Neuronal stem cell (in vitro differentiated cells): ENCODE data around the gene DIP2C.
"Not testable (repeated sequence)": the region's sequence is repeated elsewhere in the genome, so short reads cannot be mapped to it uniquely, and the experiment has no call there.

Source experiments
- DNase-seq: peaks from one replicate; pipeline ENCODE4 v3.0.0-alpha.2; 2013; ENCODE audit warnings: low spot score
- H2AFZ ChIP-seq: one replicate; pipeline ENCODE4 v1.6.1; 2013; ENCODE audit warnings: mild to moderate bottlenecking, low read length, inconsistent platforms
- H2AK5ac ChIP-seq: 2 replicates; pipeline ENCODE4 v1.6.1; 2013; ENCODE audit warnings: low read depth, mild to moderate bottlenecking, inconsistent platforms, low read length, moderate library complexity, mixed read lengths
- H2BK120ac ChIP-seq: 2 replicates; pipeline ENCODE4 v1.6.1; 2013; ENCODE audit warnings: low read depth, mild to moderate bottlenecking, inconsistent platforms, low read length, moderate library complexity, mixed read lengths
- H2BK12ac ChIP-seq: one replicate; pipeline ENCODE4 v1.6.1; 2013; ENCODE audit warnings: low read length, inconsistent platforms
- H2BK15ac ChIP-seq: 2 replicates; pipeline ENCODE4 v1.6.1; 2013; ENCODE audit warnings: mild to moderate bottlenecking, low read length, inconsistent platforms, mixed read lengths
- H2BK5ac ChIP-seq: one replicate; pipeline ENCODE4 v1.6.1; 2013; ENCODE audit warnings: inconsistent platforms, mild to moderate bottlenecking, low read length, moderate library complexity
- H3K14ac ChIP-seq: one replicate; pipeline ENCODE4 v1.6.1; 2013; ENCODE audit warnings: low read length, inconsistent platforms
- H3K18ac ChIP-seq: 2 replicates; pipeline ENCODE4 v1.6.1; 2013; ENCODE audit warnings: low read length, inconsistent platforms
- H3K23ac ChIP-seq: 2 replicates; pipeline ENCODE4 v1.6.1; 2013; ENCODE audit warnings: low read depth, mild to moderate bottlenecking, mixed read lengths, low read length, inconsistent platforms; ENCODE audit not compliant: poor library complexity
- H3K27ac ChIP-seq: replicated peaks from 3 replicates; pipeline ENCODE4 v1.5.1; 2013; ENCODE audit warnings: low read length, inconsistent platforms
- H3K27me3 ChIP-seq, 3 experiments: 2 replicates each; pipeline ENCODE4 v1.6.1; 2013; ENCODE audit warnings: low read length in 3 of 3, mild to moderate bottlenecking in 2 of 3, inconsistent platforms in 1 of 3, low read depth in 1 of 3, mixed read lengths in 1 of 3, moderate library complexity in 1 of 3; ENCODE audit not compliant: control insufficient read depth in 3 of 3, insufficient read depth in 3 of 3
- H3K36me3 ChIP-seq, 2 donors: replicated peaks in 1 of 2; 2 replicates each; pipeline ENCODE4 v1.6.1; 2013; ENCODE audit warnings: low read length in 2 of 2; ENCODE audit not compliant: control insufficient read depth in 2 of 2, insufficient read depth in 2 of 2
- H3K4ac ChIP-seq: 2 replicates; pipeline ENCODE4 v1.6.1; 2013; ENCODE audit warnings: inconsistent platforms, mild to moderate bottlenecking, low read length, moderate library complexity
- H3K4me1 ChIP-seq, 2 donors: 1 replicate in 1 of 2; 2 replicates in 1 of 2; pipeline ENCODE4 v1.6.1; 2013; ENCODE audit warnings: low read length in 2 of 2, low read depth in 1 of 2; ENCODE audit not compliant: control insufficient read depth in 2 of 2, insufficient read depth in 1 of 2
- H3K4me2 ChIP-seq: one replicate; pipeline ENCODE4 v1.6.1; 2013; ENCODE audit warnings: mild to moderate bottlenecking, low read length, inconsistent platforms; ENCODE audit not compliant: insufficient read depth, poor library complexity, severe bottlenecking
- H3K4me3 ChIP-seq, 2 donors: 2 replicates each; pipeline ENCODE4 v1.5.1; 2013; ENCODE audit warnings: low read length in 2 of 2, mild to moderate bottlenecking in 2 of 2, inconsistent platforms in 1 of 2, moderate library complexity in 1 of 2
- H3K79me1 ChIP-seq: one replicate; pipeline ENCODE4 v1.6.1; 2013; ENCODE audit warnings: low read depth, mild to moderate bottlenecking, inconsistent platforms, low read length, moderate library complexity
- H3K9ac ChIP-seq: one replicate; pipeline ENCODE4 v1.6.1; 2013; ENCODE audit warnings: mild to moderate bottlenecking, low read depth, low read length, inconsistent platforms; ENCODE audit not compliant: poor library complexity
- H3K9me3 ChIP-seq, 2 donors: replicated peaks in 1 of 2; 2 replicates each; pipeline versions ENCODE3 to v1.6.1; 2013; ENCODE audit warnings: low read length in 2 of 2, mild to moderate bottlenecking in 2 of 2, inconsistent platforms in 1 of 2, low read depth in 1 of 2, mixed read lengths in 1 of 2, moderate library complexity in 1 of 2; ENCODE audit not compliant: control insufficient read depth in 2 of 2, insufficient read depth in 1 of 2
- H4K8ac ChIP-seq: one replicate; pipeline ENCODE4 v1.6.1; 2013; ENCODE audit warnings: low read depth, mild to moderate bottlenecking, inconsistent platforms, low read length, moderate library complexity
- H4K91ac ChIP-seq: one replicate; pipeline ENCODE4 v1.6.1; 2013; ENCODE audit warnings: low read length, low read depth, mild to moderate bottlenecking, inconsistent platforms; ENCODE audit not compliant: poor library complexity
- WGBS, 2 donors: extraction: QIAGEN DNeasy Blood & Tissue Kit; methylation state at CpG; one replicate each; pipeline ENCODE4 v1.1.7; 2013; ENCODE audit warnings: missing lambda C conversion rate in 2 of 2, mixed read lengths in 1 of 2; ENCODE audit not compliant: insufficient read length in 2 of 2, insufficient replicate concordance in 1 of 2; ENCODE audit errors: extremely low coverage in 2 of 2; 5-methylcytosine and 5-hydroxymethylcytosine counted together

Gene DIP2C

GRCh38 chr10:264160-265073, 425.1 kb downstream of the DIP2C start:
- H3K27ac ChIP-seq, H4K91ac ChIP-seq, H2BK5ac ChIP-seq, DNase-seq, H3K79me1 ChIP-seq, H3K18ac ChIP-seq, H2BK12ac ChIP-seq, H3K27me3 ChIP-seq, H3K9me3 ChIP-seq, H3K36me3 ChIP-seq, H3K4me1 ChIP-seq, H2AFZ ChIP-seq, H3K4ac ChIP-seq, H4K8ac ChIP-seq, H2BK120ac ChIP-seq, H3K23ac ChIP-seq, H3K4me2 ChIP-seq, H2BK15ac ChIP-seq, H3K14ac ChIP-seq, H2AK5ac ChIP-seq: not testable (repeated sequence)
- peak overlapping the region; percentile 3 for H3K9ac ChIP-seq
- WGBS, 2 donors: no CpG with 5 or more reads among the region's 11 CpGs
- H3K4me3 ChIP-seq: peak overlapping the region in 1 of 2 donors; percentile 41

GRCh38 chr10:260819-261429, 428.5 kb downstream of the DIP2C start:
- no peak overlapping the region for H4K8ac ChIP-seq
- no peak overlapping the region for H3K23ac ChIP-seq
- H3K27me3 ChIP-seq: no peaks in the 10 kb centered on the region
- no peak overlapping the region for H3K4me2 ChIP-seq
- H3K14ac ChIP-seq: no peak overlapping the region
- no peak overlapping the region for H3K27ac ChIP-seq
- H2BK5ac ChIP-seq: no peak overlapping the region
- H3K18ac ChIP-seq: no peak overlapping the region
- H2AFZ ChIP-seq: no peak overlapping the region
- no peak overlapping the region for H3K9ac ChIP-seq
- DNase-seq: no peak
- no peaks in the 10 kb centered on the region for H3K79me1 ChIP-seq
- H2BK15ac ChIP-seq: no peak overlapping the region
- peaks cover 0 to 1% of the 10 kb centered on the region in 2 donors for H3K9me3 ChIP-seq
- peaks cover 0 to 10% of the 10 kb centered on the region in 2 donors for H3K36me3 ChIP-seq
- no peak overlapping the region for H3K4me3 ChIP-seq
- no peaks in the 10 kb centered on the region for H3K4me1 ChIP-seq
- WGBS, 2 donors: no CpG with 5 or more reads among the region's 15 CpGs
- no peak overlapping the region for H4K91ac ChIP-seq
- no peak overlapping the region for H3K4ac ChIP-seq
- H2BK120ac ChIP-seq: no peak overlapping the region
- no peak overlapping the region for H2BK12ac ChIP-seq
- H2AK5ac ChIP-seq: no peak overlapping the region

GRCh38 chr10:251982-252582, 437.4 kb downstream of the DIP2C start:
- H3K18ac ChIP-seq: no peak overlapping the region
- DNase-seq: no peak
- H3K4me1 ChIP-seq: no peaks in the 10 kb centered on the region
- no peak overlapping the region for H3K4ac ChIP-seq
- H2BK12ac ChIP-seq: no peak overlapping the region
- no peak overlapping the region for H2BK120ac ChIP-seq
- H3K14ac ChIP-seq: no peak overlapping the region
- H2AK5ac ChIP-seq: no peak overlapping the region
- no peak overlapping the region for H4K8ac ChIP-seq
- H3K27me3 ChIP-seq: no peaks in the 10 kb centered on the region
- peaks cover 16 to 92% of the 10 kb centered on the region in 2 donors for H3K36me3 ChIP-seq
- H3K9ac ChIP-seq: no peak overlapping the region
- H3K27ac ChIP-seq: no peak overlapping the region
- H2BK15ac ChIP-seq: no peak overlapping the region
- WGBS, 2 donors: no CpG with 5 or more reads among the region's 13 CpGs
- no peak overlapping the region for H3K4me3 ChIP-seq
- peaks cover 0 to 3% of the 10 kb centered on the region in 2 donors for H3K9me3 ChIP-seq
- no peaks in the 10 kb centered on the region for H3K79me1 ChIP-seq
- H4K91ac ChIP-seq: no peak overlapping the region
- H3K4me2 ChIP-seq: no peak overlapping the region
- no peak overlapping the region for H2AFZ ChIP-seq
- H2BK5ac ChIP-seq: no peak overlapping the region
- no peak overlapping the region for H3K23ac ChIP-seq

- no peak overlapping the region for H3K4me2 ChIP-seq
- DNase-seq: no peak
- H4K91ac ChIP-seq: no peak overlapping the region
- no peak overlapping the region for H3K4ac ChIP-seq
- no peak overlapping the region for H3K18ac ChIP-seq
- no peak overlapping the region for H2BK15ac ChIP-seq
- H2BK5ac ChIP-seq: no peak overlapping the region
- no peaks in the 10 kb centered on the region for H3K79me1 ChIP-seq
- no peak overlapping the region for H4K8ac ChIP-seq
- no peaks in the 10 kb centered on the region for H3K4me1 ChIP-seq
- H3K9me3 ChIP-seq: peaks cover 0 to 1% of the 10 kb centered on the region in 2 donors
- no peak overlapping the region for H2BK12ac ChIP-seq
- peaks cover 20 to 100% of the 10 kb centered on the region in 2 donors for H3K36me3 ChIP-seq
- H2BK120ac ChIP-seq: no peak overlapping the region
- no peak overlapping the region for H2AK5ac ChIP-seq
- no peak overlapping the region for H3K14ac ChIP-seq
- H3K23ac ChIP-seq: no peak overlapping the region
- no peaks in the 10 kb centered on the region for H3K27me3 ChIP-seq
- H3K9ac ChIP-seq: no peak overlapping the region
- H3K4me3 ChIP-seq: peak overlapping the region in 1 of 2 donors; percentile 55
- no peak overlapping the region for H2AFZ ChIP-seq
- WGBS, 2 donors: no CpG with 5 or more reads among the region's 15 CpGs
- no peak overlapping the region for H3K27ac ChIP-seq
Observed at GRCh38 chr10:248307-248706, 441.2 kb downstream of the DIP2C start.
